Type B pancreatic cell (in vitro differentiated cells): ENCODE data around the gene MED4. TPM values are rescaled to one million over a fixed set of nuclear protein-coding genes. Genes with fewer than 3 reads are reported as not detected.
A peak's percentile ranks its signal among the peaks of the same experiment; 100 is the strongest.

ENCODE experiments used
- DNase-seq: peaks from one replicate; pipeline ENCODE4 v3.0.0; 2021; ENCODE audit warnings: mixed read lengths; ENCODE audit not compliant: unreplicated experiment; ENCODE audit errors: extremely low spot score
- H3K27ac Mint-ChIP-seq: 2 replicates; pipeline ENCODE4 v1.8.0; 2021; ENCODE audit warnings: mild to moderate bottlenecking, mixed read lengths
- H3K27me3 Mint-ChIP-seq: 2 replicates; pipeline ENCODE4 v1.8.0; 2021; ENCODE audit warnings: mixed read lengths
- H3K36me3 Mint-ChIP-seq: 2 replicates; pipeline ENCODE4 v1.8.0; 2021; ENCODE audit warnings: mixed read lengths
- H3K4me1 Mint-ChIP-seq: one replicate; pipeline ENCODE4 v1.8.0; 2021; ENCODE audit warnings: mixed read lengths; ENCODE audit not compliant: unreplicated experiment
- H3K4me3 Mint-ChIP-seq: 2 replicates; pipeline ENCODE4 v1.8.0; 2021; ENCODE audit warnings: mild to moderate bottlenecking, mixed read lengths
- H3K9me3 Mint-ChIP-seq: 2 replicates; pipeline ENCODE4 v1.8.0; 2021; ENCODE audit warnings: mixed read lengths
- total RNA-seq: library from RNA; stranded (reverse); gene quantifications from 2 replicates; pipeline ENCODE4 v1.2.1, GENCODE V29; 2021; ENCODE audit warnings: low replicate concordance
- TF ChIP-seq, protein P1 (sequence below): fragments of 200-600 bp; sonication (generic); conservative IDR thresholded peaks from 2 replicates; pipeline ENCODE4 v1.5.0; 2021; ENCODE audit warnings: antibody characterized with exemption, mild to moderate bottlenecking

The MED4 gene
- total RNA-seq, 1 donor from 2014 or later = 53.1 TPM

- peak; percentile 98 for DNase-seq
- H3K9me3 Mint-ChIP-seq = no peaks in the 10 kb centered on the region
- H3K27me3 Mint-ChIP-seq = no peaks in the 10 kb centered on the region
- peak within 1 kb of the TSS; percentile 95 for H3K4me3 Mint-ChIP-seq
- peak within 1 kb of the TSS; percentile 97 for H3K27ac Mint-ChIP-seq
- TF ChIP-seq, protein P1, sequence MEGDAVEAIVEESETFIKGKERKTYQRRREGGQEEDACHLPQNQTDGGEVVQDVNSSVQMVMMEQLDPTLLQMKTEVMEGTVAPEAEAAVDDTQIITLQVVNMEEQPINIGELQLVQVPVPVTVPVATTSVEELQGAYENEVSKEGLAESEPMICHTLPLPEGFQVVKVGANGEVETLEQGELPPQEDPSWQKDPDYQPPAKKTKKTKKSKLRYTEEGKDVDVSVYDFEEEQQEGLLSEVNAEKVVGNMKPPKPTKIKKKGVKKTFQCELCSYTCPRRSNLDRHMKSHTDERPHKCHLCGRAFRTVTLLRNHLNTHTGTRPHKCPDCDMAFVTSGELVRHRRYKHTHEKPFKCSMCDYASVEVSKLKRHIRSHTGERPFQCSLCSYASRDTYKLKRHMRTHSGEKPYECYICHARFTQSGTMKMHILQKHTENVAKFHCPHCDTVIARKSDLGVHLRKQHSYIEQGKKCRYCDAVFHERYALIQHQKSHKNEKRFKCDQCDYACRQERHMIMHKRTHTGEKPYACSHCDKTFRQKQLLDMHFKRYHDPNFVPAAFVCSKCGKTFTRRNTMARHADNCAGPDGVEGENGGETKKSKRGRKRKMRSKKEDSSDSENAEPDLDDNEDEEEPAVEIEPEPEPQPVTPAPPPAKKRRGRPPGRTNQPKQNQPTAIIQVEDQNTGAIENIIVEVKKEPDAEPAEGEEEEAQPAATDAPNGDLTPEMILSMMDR = peak; percentile 100
- H3K36me3 Mint-ChIP-seq = peaks cover 29% of the 10 kb centered on the region
- peaks cover 6% of the 10 kb centered on the region for H3K4me1 Mint-ChIP-seq
These were observed 57.3 kb downstream of the MED4 start, which contains the start of gene NUDT15 for GRCh38 chr13:48037346-48038173. TSS of gene NUDT15 (plus strand) at chr13:48037726. CDS start at chr13:48037747, 21 bp downstream.

GRCh38 chr13:48029859-48030258 lies 65.0 kb downstream of the MED4 start:
- Mint-ChIP-seq H3K27me3 (no peaks in the 10 kb centered on the region), H3K4me3 (no peak overlapping the region), H3K4me1 (no peaks in the 10 kb centered on the region), H3K36me3 (peaks cover 34% of the 10 kb centered on the region), H3K9me3 (no peaks in the 10 kb centered on the region), H3K27ac (no peak overlapping the region)
- DNase-seq = no peak
- TF ChIP-seq, protein P1 = no peak

GRCh38 chr13:48028066-48028465 lies 66.8 kb downstream of the MED4 start:
- Mint-ChIP-seq H3K4me1 (no peaks in the 10 kb centered on the region), H3K27ac (no peak overlapping the region), H3K27me3 (no peaks in the 10 kb centered on the region), H3K4me3 (no peak overlapping the region), H3K36me3 (peaks cover 29% of the 10 kb centered on the region), H3K9me3 (no peaks in the 10 kb centered on the region)
- TF ChIP-seq, protein P1 = no peak
- DNase-seq = no peak

Other genes with a start within 250 kb of the MED4 start
- 44.6 and 51.9 TPM in 2 replicates for gene SUCLA2, start 93.8 kb downstream of the MED4 start, total RNA-seq
- gene NUDT15, start 57.4 kb downstream of the MED4 start, total RNA-seq = 19.4 and 22.6 TPM in 2 replicates
- 232 and 302 TPM in 2 replicates for gene ITM2B, start 138.1 kb upstream of the MED4 start, total RNA-seq
- 26.6 and 29.3 TPM in 2 replicates for gene RB1, start 208.6 kb upstream of the MED4 start, total RNA-seq